Stimulated activated CD8-positive, alpha-beta memory T cell treated with anti-CD3 and anti-CD28 coated beads, Interleukin-2, amount 100 ng/mL, for 48 hours (primary cell): ENCODE measurements around the gene IRX5.

Experiments
- DNase-seq, 2 donors: peaks; one replicate each; pipeline ENCODE4 v3.0.0-alpha.2; 2020; ENCODE audit warnings: low read depth in 2 of 2

Gene IRX5

DNA sequence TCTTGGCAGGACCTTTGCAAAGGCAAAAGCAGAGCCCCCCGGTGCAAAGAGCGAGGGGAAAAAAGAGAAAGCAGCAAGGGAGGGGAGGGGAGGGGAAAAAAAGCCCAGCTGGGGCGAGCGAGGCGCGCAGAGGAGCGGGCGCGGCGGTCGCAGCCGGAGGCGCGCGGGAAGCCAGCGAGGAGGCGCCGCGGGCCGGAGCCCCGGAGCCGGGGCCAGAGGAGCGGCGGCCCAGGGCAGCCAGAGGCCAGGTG, 129 bp downstream of the IRX5 start:
- DNase-seq = no peak

- DNase-seq = no peak
Observed at GRCh38 chr16:54931120-54932014, 702 bp downstream of the IRX5 start.

DNA sequence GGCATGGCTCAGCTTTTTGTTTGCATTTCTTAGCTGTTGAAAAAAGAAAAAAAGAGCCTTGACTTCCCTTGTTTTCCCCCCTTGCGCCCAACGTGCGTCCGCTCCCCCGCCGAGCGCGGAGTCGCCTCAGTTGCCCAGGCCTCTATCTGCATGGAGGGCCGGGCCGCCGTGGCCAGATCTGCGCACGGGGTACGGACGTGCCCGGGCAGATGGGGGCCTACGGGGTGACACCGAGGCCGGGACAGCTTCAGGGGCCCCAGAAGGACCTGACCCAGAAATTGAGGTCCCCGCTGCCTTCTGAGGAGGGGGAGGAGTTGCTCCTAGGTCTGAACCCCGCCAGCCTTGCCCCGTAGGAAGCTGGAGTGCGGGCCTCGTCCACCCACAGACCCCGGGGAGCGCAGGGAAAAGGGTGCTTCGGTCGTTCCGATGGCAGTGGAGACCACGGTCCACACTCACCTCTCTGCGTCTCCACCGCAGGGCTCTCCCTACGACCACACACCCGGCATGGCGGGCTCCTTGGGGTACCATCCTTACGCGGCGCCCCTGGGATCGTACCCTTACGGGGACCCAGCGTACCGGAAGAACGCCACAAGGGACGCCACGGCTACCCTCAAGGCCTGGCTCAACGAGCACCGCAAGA, 1.5 kb downstream of the IRX5 start:
- no peak for DNase-seq

- no peak for DNase-seq
Observed at GRCh38 chr16:54932737-54933254, 2.1 kb downstream of the IRX5 start.

DNA sequence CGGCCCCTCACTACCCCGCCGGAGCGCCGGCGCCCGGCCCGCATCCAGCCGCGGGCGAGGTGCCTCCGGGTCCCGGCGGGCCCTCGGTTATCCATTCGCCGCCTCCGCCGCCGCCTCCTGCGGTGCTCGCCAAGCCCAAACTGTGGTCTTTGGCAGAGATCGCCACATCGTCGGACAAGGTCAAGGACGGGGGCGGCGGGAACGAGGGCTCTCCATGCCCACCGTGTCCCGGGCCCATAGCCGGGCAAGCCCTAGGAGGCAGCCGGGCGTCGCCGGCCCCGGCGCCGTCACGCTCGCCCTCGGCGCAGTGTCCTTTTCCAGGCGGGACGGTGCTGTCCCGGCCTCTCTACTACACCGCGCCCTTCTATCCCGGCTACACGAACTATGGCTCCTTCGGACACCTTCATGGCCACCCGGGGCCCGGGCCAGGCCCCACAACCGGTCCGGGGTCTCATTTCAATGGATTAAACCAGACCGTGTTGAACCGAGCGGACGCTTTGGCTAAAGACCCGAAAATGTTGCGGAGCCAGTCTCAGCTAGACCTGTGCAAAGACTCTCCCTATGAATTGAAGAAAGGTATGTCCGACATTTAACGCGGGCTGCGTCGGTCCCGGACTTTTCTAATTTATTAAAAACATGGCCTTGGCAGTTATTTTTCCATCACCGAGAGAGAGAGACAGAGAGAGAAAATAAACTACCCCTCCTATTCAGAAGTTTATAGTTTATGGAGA, 2.8 kb downstream of the IRX5 start:
- DNase-seq = no peak

GRCh38 chr16:54934481-54935265, 4.0 kb downstream of the IRX5 start:
- no peak for DNase-seq

GRCh38 chr16:54935266-54935968, 4.8 kb downstream of the IRX5 start:
- DNase-seq = no peak

- DNase-seq = no peak
Observed at GRCh38 chr16:54936201-54936978, 5.7 kb downstream of the IRX5 start.

DNA sequence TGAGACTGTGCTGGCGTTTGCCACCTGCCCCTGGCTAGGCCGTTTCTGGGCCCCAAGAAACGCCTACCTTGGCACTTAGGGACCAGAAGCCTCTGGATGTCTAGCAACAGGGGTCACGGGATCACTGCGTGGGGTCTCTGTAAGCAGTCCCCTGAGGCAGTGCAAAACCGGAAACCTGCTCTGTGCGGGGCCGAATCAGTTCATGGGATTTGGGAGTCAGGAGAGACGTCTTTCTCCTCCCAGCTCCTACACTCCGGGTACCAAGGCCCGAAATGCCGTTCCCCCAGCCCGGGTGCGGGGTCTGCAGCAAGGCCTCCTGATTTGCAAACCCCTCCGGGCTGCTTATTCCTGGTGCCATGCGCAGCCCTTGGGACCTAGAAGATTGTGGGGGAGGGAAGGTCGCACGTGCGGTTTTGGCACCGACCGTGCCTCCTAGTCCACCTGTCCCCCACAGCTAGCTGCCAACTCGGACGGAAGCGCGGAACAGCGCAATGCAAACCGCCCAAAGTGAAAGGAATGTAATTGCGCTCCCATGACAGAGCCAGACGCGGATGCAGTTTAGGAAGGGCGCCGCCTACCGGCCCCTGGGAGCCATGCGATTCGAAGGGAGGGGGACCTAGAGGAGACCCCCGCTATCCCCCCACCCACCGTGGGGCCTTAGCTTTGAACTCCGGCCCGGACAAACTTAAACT, 6.5 kb downstream of the IRX5 start:
- DNase-seq = no peak

DNA sequence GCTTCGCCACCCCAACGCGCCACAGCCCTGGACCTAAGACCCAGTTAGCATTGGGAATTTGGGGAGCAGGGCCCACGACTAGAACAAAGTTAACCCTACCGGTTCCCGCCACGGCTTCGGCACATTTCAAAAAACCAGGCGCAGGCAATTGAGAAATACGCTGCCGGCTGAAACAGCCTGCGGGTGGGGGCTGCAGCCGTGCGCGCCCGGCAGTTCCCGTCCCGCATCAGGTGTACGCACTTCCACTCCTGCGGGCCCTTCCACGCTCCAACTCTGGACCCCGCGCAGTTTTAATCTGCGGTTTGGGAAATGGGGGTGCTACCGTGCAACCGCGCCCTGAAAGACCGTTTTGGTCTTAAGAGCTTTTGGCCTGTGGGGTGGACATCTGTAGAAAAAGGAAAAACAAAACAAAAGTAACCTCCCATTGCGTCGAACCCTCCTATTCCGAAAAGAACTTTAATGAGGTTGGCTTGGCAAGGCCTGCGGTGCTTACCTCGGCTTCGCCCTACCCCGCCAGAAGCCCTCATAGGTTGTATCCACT, 7.1 kb downstream of the IRX5 start:
- DNase-seq = no peak

DNA sequence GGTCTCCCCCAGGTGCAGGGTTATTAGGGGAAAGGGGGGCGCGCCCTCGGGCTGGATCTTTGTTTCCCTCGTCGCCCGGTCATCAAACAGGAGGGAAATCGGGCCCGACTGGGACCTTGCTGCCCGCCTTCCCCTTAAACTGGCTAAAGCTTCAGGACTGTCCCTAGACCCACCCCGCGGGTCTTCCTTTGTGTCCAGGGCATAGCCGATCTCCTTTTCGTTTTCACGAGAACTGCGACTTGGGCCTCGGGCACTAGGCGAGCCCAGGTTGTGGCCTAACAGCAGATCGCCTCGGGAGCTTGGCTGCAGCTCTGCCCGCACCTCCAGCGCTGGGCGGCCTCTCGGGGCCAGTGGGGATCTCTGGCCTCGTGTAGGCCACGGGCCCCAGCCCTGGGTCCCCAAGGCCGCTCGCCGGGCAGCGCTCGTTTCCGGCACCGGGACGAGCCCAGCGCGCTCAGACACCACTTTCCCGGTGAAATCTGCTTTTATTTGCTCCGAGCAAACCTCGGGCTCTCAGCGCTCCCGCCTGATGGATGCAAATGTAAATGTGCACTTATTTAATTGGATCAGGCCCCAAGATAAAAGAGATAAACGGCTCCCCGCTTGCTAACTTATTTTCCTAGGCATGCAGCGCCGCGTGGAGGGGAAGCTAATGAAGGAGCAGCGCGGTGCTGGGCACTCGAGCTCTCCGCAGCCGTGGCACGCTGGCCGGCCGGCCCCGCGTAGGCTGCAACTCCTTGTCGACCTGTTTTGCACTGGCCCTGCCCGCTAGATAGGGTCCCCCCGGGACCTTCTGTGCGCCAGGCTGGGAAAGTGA, 7.8 kb downstream of the IRX5 start:
- no peak for DNase-seq

DNA sequence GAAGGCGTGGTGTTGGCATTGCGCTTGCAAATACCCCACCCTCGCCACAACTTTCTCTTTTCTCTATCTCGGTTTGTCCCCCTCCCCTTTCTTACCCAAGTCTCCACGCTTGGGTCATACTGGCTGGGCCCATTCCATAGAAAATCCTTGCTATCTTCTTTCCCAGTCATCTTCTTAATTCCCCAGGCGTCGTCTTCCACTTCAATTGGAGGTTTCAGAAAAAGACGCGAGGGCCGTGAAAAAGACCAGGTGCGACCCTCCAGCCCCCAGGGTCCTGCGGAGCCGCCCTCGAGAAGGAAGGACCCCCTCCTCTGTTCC, 8.3 kb downstream of the IRX5 start:
- no peak for DNase-seq

DNA sequence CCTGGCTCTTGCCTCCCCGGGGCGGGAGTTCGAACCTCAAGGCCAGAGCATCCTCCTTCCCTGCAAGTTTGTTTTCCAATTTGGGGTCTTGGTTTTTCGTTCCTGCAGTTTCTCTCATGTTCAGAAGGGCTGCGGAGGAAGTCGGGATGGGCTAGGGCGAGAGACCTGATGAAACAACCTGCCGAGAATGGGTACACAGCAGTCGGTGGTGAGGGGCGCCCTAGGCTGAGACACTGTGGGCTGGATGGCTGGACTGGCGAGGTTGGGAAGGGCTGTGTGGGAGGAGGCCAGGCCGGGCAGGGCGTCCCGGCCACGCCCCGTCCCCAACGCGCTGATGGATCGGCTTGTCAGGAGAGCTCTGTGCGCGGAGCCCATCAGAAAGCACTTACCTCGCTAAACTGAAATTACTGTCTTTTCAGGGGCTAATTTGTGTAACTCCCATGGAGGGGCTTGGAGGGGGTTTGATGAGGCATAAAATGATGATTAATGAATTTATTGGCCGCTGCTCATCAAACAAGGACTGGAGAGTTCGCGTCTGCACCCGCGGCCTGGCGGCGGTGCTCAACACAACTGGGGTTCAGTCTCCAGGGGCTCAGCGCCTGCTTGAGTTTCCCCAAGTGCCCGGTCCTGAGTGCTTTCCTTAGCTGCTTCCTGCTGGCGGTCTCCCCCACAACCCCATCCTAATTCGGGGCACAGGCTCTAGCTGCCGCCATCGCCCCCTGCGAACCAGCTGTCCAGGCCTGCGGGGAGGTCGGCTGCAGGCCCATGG, 9.0 kb downstream of the IRX5 start:
- no peak for DNase-seq

GRCh38 chr16:54940279-54940604, 9.6 kb downstream of the IRX5 start:
- DNase-seq = no peak

- no peak for DNase-seq
Observed at GRCh38 chr16:54942353-54942943, 11.8 kb downstream of the IRX5 start.

- no peak for DNase-seq
Observed at GRCh38 chr16:54944002-54944401, 13.3 kb downstream of the IRX5 start.

GRCh38 chr16:54945063-54945462, 14.4 kb downstream of the IRX5 start:
- no peak for DNase-seq

GRCh38 chr16:54946909-54947308, 16.2 kb downstream of the IRX5 start:
- DNase-seq = no peak
